Stimulated activated CD4-positive, alpha-beta T cell treated with anti-CD3 and anti-CD28 coated beads, TNF-alpha, amount 100 ng/mL, for 48 hours (primary cell): ENCODE results near the gene RMC1.
"Not testable (repeated sequence)": the region's sequence is repeated elsewhere in the genome, so short reads cannot be mapped to it uniquely, and the experiment has no call there.

Experiments used
- DNase-seq, 3 donors: peaks; one replicate each; pipeline ENCODE4 v3.0.0-alpha.2; 2020; ENCODE audit warnings: low read depth in 3 of 3

The RMC1 gene

DNA sequence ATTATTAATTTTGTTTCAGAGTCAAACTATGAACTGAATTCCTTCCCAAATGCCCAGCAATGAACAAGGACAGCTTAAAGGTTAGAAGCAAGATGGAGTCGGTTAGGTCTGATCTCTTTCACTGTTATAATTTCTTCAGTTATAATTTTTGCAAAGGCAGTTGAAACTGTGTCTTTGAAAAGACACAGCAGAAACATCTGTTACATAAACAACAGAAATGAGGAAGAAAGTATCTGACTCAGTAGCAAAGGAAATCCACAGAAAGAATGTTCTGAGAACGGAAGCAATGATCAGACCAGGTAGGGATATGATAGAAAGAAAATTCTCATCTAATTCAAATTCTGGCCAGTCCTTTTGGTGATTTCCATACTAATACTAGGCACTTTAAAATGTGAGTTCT is 5.2 kb upstream of the RMC1 start:
- no peak for DNase-seq

DNA sequence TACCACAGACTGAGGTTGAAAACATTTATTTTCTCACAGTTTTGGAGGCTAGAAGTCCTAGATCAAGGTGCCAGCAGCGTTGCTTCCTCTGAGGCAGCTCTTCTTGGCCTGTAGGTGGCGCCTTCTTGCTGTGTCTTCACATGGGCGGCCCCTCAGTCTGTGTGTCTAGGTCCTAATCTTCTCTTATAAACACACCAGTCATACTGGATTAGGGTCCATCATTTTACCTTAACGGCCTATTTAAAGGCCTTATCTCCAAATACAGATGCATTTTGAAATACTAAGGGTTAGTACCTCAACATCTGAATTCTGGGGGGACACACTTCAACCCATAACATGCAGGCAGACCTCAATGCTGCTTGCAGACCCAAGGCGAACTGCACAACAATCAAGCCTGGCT is 4.4 kb upstream of the RMC1 start:
- DNase-seq, result peak; percentile 52 to 77 (median 57)

DNA sequence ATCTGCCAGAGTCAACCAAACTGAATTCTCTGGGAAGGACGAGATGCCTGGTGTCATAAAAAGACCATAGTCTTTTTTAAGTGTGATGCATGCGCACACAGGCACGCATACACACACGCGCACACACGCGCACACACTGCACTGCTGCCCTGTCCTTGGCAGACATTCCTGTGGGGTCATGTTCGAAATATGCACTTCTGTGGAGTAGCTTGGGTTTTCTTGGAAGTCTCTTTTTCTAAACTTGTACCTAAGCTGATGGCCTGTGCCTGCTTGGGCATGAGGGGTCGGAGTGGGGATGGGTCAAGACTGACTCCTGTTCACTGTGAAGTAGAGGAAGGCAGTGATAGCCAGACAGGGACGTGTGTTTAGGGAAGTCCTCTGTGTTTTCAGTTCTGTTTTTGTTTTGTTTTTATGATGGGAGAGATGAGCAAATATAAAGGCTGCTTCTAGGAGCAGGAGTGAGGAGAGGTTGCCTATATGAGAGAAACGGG is 4.0 kb upstream of the RMC1 start:
- DNase-seq, result no peak

DNA sequence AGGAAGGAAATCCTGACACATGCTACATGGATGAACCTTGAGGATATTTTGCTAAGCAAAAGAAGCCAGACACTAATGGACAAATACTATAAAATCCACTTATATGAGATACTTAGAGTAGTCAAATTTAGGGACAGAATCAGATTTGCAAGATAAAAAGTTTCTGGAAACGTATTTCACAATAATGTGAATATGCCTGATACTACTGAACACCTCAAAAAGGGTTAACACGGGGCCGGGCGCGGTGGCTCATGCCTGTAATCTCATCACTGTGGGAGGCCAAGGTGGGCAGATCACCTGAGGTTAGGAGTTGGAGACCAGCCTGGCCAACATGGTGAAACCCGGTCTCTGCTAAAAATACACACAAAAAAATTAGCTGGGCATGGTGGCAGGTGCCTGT is 1.7 kb upstream of the RMC1 start:
- DNase-seq, result no peak

- DNase-seq, result no peak
Observed at GRCh38 chr18:23502516-23503037, 734 bp upstream of the RMC1 start.

DNA sequence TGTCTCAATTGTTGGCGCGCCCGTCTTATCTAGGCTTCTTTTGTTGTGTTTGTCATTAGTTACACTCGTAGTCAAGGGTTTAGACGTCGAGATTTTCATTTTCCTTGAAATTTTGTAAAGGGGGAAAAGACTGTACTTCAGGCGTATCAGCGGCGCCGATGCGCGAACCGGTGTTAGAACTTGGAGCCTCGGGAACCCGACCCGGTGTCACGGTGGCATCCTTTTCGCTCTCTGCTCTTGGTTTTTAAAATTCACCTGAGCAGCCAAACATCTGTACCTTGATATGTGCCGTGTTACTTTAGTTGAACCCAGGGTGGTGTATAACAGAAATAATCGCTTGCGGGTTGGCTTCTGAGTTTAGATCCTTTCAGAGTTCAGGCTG is 643 bp downstream of the RMC1 start:
- DNase-seq, result no peak

GRCh38 chr18:23504720-23505119 is 1.4 kb downstream of the RMC1 start:
- no peak for DNase-seq

GRCh38 chr18:23506393-23506792 is 3.1 kb downstream of the RMC1 start:
- DNase-seq, result no peak

- not testable (repeated sequence) for DNase-seq
Observed at GRCh38 chr18:23510923-23511322, 7.6 kb downstream of the RMC1 start.

- not testable (repeated sequence) for DNase-seq
Observed at GRCh38 chr18:23512216-23512615, 8.9 kb downstream of the RMC1 start.

DNA sequence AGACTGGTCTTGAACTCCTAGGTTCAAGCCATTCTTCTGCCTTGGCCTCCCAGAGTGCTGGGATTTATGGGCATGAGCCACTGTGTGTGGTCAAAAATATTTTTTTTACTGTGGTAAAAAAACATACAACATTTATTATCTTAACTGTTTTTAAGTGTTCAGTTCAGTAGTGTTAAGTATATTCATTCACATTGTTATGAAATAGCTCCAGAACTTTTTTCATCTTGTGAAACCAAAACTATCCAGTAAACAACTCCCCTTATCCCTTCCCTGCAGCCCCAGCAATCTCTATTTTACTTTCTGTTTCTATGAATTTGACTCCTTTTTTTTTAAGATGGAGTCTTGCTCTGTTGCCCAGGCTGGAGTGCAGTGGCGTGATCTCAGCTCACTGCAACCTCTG is 9.3 kb downstream of the RMC1 start:
- no peak for DNase-seq

DNA sequence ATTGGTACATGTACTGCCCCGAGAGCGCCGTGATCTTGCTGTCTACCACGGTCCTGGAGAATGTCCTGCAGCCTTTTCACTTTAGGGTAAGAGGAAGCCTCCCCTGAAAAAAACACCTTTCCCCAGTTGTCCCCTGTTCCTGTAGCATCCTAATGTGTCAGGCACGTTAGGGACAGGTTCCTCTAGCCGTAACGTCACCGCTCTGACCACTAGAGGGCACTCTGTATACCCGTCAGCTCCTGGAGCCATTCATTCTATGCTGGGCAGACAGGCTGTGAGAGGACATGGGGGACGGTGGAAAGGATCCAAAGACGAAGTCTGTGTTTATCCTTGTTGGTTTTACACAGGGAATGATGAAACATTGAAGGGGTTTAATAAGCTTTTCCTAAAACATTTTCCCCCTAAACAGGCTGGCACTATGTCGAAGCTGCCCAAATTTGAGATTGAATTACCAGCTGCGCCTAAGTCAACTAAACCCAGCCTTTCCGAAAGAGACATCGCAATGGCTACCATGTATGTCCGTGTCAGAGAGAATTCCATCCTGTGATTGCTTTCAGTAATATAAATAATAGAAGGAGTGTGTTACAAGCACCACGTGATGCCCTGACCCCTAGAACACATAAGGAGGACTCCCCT is 12.7 kb downstream of the RMC1 start:
- DNase-seq, result peak; percentile 58 to 67 (median 64)

- DNase-seq, result no peak
Observed at GRCh38 chr18:23519734-23520133, 16.4 kb downstream of the RMC1 start.

DNA sequence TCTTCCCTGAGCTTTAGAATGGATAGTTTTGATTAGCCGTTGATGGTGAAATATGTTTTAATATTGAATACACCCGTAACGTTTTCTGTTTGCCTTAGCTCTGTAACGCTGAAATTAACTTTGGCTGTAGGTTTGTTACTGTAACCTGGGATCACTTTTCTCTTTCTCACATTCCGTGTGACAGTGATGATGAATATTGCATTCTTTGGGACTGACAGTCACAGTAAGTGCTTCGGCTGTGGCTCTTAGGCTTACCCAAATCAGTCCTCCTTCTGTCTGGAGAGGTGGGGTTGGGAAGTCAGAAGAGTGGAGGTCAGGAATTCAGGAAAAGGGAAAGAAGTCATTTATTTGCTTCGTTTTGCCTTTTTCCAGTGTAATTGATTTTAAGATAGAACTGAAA is 18.0 kb downstream of the RMC1 start:
- no peak for DNase-seq

DNA sequence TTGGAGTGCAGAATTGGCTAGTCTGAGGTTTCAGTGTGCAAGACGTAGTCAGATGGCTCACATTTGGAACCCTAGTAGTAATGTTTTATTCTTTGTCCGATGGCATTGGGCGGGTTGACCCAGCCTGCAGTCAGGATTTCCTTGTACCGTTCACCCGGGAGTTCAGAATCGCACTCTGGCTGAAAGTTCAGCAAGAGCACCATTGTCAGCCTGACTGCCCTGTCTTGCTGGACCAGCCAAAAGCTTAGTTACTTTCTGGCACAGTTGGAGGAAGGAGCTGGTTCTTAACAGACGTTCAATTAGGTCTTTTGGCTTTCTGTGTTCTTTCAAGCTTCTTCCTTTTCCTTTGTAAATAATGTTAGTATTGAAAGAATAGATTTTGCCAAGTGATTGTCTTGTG is 18.6 kb downstream of the RMC1 start:
- no peak for DNase-seq

- DNase-seq, result no peak
Observed at GRCh38 chr18:23523429-23524212, 20.3 kb downstream of the RMC1 start.

GRCh38 chr18:23524213-23524707 is 20.9 kb downstream of the RMC1 start:
- no peak for DNase-seq

DNA sequence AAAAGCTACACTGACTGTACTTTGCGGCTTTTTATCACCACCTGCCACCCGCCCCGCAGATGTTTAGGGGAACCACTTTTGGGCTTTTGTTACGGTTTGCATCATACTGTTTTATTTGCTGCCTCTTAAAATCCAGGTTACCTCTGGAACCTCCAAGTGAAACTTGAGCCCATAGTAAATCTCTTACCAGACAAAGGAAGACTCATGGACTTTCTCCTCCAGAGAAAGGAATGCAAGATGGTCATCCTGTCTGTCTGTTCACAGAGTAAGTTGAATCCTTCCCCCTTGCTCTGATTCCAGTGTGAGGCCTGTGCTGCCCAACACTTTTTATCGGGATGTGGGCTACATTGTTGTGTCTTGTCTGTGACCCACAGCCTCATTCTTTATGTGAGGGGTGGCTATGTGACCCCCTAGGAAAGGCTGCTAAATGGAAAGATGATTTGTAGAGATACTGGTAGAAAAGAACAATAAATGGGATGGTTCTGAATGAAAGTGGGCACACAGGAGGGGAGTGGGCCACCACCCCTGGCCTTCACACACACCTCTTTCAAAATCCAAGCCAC is 23.3 kb downstream of the RMC1 start:
- no peak for DNase-seq

DNA sequence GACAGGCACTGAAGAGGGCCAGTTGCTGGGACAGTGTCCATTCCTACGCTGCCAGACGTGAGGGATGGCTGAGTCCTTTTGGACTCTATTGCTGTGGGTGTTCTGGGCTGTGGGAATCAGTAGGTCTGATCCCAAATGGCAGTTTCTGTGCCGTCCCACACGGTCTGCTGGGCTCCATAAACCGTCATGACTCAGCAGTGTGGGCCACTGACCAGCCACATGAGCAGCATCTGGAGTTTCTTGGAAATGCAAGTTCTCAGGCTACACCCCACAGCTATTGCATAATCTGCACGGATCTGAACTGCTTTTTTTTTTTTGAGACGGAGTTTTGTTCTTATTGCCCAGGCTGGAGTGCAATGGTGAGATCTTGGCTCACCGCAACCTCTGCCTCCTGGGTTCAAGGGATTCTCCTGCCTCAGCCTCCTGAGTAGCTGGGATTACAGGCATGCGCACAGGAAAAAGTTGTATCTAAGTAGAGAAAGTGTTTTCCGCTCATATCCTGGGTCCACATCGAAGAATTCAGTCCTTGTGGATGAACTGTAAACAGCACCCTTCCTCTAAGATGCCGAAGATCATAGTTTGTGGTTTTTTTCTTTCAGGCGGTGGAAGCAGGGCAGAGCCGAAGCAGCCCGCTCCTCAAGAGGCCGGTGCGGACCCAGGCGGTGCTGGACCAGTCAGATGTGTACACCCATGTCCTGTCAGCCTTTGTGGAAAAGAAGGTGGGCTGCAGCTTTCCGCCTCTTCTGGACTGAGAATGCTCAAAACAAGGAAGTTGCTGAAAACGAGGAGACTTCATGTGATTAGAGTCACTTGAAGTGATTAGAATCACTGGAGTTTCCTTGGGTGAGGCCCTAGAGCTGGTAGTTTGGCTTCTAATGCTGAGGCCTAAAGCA is 25.5 kb downstream of the RMC1 start:
- no peak for DNase-seq

DNA sequence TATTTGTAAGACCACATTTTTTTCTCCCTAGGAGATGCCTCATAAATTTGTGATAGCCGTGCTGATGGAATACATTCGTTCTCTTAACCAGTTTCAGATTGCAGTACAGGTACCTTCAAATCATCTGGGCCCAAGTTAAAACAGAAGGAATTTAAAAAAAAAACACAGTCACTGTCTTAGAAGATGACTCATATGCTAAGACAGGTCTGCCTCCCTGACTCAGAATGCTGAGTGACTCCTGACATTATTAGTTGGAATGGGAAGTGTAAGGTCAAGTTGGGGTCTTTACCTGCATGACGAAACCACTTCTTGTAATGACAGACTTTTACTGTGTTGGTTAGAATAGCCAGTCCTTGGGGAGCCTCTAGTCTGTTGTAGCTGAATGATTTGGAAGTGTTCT is 26.3 kb downstream of the RMC1 start:
- DNase-seq, result no peak

DNA sequence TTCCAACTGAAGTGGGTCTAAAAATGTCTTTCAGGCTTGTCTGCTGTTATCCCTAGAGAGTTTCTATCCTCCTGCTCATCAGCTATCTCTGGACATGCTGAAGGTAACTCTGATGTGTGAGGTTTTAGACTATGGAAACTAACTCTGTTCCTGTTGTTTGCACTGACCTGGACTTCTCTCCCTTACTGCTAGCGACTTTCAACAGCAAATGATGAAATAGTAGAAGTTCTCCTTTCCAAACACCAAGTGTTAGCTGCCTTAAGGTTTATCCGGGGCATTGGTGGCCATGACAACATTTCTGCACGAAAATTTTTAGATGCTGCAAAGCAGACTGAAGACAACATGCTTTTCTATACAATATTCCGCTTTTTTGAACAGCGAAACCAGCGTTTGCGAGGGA is 26.9 kb downstream of the RMC1 start:
- DNase-seq, result no peak

DNA sequence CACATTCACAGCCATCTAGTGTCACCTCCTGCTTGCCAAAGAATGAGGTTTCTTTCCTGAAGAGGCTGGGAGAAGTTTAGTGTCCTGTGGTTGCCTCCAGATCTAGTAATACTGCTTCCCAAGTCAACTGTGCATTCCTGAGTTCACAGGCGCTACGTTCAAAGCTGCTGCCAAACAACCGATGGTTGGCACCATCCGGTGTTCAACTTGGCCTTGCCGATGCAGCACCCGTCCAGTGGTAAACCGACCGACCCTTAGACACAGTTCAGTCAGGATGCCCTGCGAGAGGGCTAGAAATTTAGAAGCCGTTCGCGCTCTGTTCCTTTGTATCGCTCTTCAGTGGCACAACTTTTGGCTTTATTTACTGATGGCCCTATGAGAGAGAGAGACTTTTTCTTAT is 28.6 kb downstream of the RMC1 start:
- DNase-seq, result no peak
